ENCODE results near the gene KLHDC9. TPM values are rescaled to one million over a fixed set of nuclear protein-coding genes. Genes with fewer than 3 reads are reported as not detected.

The KLHDC9 gene
- polyA plus RNA-seq, 12 donors: 0.32 to 1.7 (median 0.73) TPM; not detected in 3

DNA sequence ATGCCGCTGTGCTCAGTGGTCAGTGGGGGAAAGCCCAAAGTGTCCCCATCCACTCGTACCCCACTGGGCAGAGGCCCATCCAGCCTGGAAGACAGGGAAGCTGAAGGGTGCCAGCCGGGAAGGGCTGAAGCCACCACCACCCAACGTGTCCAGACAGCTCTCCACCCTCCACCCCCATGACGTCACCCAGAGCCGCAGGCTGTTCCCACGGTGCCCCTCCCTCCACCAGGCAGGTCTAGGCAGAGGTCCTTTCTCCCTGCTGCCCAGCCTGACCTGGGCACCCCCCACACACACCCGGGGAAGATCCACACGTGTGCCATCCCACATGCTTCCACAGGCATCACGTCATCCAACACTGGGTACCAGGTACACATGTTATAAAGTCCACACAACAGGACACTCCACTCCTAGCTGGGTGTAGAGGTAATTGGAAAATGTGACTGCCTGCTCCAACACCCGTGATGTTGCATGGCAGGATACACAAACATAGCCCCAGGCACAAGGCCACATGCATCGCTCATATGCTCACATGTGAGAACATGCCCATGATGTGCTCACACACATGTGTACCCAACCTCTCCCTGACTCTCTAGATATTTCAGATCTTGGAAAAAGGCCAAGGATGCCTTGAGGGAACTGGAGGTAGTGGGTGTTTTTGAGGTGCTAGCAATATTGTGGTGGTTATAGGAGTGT lies 23.3 kb upstream of the KLHDC9 start:
- DNase-seq: no peak

DNA sequence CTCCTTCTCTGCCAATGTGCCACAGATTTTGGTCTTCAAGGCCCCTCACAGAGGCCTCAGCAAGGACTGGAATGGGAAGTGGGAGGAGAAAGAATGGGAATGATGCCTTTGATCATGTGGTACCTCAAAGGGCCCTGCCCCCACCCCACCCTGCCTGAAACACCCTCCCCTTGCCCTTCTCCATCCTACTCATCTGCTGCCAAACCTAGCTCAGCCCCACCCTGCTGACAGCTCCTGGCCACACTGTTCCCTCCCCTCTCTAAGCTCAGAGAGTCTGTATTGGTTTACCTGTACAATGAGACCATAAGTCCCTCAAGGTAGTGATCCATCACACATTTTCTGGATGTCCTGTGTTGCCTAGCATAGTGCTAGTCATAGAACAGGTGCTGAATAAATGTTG lies 21.8 kb upstream of the KLHDC9 start:
- no peak for DNase-seq

DNA sequence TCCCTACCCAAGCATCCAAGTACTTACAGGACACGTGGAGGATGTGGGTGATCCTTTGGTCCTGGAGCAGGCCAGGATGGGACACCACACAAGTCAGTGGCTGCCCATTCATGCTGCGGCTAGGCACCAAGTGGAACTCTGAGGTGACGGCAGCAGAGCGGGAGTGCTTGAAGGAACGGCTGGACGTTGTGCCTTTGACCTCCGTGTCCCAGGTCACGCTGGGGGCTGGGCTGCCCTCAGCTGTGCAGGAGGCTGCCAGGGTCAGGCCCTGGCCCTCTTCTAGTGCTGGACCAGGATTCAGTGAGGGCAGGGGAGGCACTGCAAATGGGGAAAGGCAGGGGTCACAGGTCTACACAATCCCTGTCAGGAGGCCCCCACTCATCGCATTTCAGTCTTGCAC lies 20.7 kb upstream of the KLHDC9 start:
- DNase-seq: no peak

- DNase-seq: no peak
These were observed 18.6 kb upstream of the KLHDC9 start for GRCh38 chr1:161079436-161080110.

DNA sequence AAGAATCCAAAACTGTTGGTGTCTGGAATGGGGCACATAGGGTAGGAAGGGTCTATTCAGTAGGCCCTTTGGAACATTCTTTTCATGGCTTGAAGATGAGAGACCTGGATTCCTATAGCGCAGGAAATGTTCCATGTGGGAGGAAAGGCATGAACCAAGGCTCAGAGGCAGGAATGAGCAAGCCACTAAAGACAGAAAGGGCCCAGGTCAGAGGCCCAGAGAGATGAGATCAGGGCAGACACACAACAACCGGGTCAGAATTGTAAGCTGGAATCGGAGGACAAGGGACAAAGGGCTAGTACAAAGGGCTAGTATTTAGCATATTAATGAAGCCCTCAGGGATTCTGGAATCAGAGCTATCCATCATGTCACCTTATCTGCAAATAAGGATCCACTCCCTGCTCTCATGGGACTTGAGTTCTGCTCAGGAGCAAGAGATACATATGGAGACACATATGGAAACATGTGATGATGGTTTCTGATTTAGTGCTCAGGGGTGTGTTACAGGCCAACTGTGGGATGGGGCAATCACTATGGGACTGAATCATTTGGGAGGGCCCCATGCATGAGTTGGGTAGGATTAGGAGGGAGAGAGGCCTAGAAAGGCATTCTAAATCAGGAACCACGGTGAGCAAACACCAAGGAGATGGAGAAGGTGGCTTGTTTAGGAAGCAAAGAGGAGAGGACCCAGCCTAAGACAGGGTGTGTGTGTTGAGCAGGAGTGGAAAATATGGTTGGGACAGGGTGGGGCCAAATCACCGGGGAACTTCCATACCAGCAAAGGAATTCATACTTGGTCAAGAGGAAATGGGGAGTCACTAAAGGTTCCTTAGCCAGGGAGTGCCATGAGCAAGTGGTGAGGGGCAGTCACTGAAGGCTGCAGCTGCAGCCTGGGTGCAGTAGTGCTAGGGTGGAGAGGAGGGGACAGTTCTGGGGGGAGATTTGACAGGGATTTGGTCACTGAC lies 17.4 kb upstream of the KLHDC9 start:
- no peak for DNase-seq

- DNase-seq: no peak
These were observed 16.6 kb upstream of the KLHDC9 start for GRCh38 chr1:161081519-161081918.

- DNase-seq: no peak
These were observed 15.7 kb upstream of the KLHDC9 start for GRCh38 chr1:161082483-161082882.

DNA sequence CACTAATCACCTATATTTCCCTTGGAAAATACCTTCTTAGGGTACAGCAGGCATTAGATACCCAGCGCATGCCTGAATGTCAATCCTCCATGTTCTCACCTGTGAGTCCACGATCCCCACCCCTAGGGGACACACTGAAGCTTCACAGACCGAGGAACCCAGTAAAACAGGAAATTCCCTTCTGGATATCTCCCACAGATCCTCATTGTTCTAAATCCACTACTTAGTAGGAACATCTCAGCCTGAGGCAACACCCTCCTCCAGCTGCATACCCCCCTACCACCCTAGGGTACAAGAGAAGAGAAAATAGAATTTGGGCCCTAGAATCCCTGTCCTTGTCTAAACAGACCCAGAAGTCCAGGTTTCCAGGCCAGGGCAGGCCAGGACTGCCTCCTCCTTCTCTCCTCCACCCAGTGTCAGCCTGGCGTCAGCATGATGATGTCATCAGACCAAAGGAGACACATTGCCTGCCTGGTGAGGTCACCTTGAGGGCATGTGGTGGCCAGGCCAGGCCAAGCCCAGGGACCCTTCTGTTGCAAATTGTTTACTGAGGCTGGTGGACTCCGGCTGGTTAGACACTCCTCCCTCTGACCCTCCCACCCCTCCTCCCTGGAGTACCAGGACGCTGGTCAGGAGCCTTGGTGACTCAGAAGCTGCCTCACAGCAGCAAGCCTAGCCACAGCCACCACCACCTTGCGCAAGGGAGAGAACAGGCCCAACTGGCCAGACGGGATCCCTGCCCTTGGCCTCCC lies 15.0 kb upstream of the KLHDC9 start:
- DNase-seq: no peak

DNA sequence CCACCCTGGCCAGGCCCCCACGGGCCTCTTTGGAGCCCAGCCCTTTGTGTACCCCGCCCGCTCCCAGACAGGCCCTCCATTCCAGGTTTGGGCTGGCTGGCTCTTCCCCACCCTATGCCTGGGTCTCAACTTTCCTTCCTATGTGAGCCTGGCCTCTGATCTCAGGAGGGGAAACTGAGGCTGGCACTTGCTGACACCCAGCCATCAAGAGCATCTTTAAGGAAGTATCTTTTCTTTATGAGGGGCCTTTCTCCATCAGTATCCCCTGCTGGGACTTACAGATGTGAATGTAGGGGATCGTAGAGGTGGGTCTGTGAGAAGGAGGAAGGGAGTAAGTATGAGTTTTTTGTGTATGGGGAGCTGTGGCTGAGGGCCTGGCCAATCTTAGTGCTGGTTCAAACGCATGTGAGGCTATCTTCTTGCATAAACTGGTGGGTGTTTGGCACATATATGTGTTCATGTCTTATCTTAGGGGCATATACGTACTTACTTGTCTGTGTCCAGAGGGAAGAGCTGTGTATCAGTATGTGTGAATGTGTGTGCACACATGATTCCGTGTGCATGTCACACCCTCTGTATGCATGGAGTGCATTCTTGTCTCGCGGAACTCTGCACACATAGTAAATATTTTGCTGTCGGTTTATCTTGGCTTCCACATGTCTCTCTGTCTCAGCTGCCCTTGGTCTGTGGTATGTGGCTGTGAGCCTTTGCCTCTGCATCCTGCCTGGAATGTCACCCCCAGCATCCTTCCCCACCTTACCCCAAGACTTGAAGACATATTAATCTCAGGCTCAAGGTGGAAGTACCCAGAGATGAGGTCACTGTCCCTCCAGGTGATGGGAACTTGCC lies 14.2 kb upstream of the KLHDC9 start:
- no peak for DNase-seq

- no peak for DNase-seq
These were observed 13.6 kb upstream of the KLHDC9 start for GRCh38 chr1:161084597-161084988.

GRCh38 chr1:161085165-161085564 lies 13.0 kb upstream of the KLHDC9 start:
- no peak for DNase-seq

- DNase-seq: no peak
These were observed 11.7 kb upstream of the KLHDC9 start for GRCh38 chr1:161086457-161086856.

DNA sequence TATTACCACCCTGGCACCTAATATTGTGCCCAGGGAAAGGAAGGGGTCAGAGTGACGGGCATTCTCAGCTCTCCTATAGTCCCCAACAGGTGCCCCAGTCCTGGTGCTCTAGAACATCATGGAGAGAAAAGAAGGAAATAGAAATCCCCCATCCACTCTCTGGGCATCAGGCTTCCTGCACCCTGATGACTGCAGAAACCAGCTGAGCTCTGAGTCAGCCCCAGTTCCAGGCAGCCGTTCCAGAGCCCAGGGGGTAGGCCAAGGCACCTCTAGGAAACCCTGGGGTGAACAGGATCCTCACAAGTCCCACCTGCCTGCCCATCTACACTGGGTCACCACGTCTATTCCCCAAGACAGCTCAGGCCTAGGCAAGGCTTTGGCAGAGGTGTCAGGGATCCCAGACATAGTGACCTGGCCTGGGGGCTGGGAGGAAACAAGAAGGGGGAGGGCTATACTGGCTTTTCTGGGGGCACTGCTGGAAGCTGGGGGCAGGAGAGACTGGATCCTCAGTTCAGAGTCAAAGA lies 9.5 kb upstream of the KLHDC9 start:
- no peak for DNase-seq

DNA sequence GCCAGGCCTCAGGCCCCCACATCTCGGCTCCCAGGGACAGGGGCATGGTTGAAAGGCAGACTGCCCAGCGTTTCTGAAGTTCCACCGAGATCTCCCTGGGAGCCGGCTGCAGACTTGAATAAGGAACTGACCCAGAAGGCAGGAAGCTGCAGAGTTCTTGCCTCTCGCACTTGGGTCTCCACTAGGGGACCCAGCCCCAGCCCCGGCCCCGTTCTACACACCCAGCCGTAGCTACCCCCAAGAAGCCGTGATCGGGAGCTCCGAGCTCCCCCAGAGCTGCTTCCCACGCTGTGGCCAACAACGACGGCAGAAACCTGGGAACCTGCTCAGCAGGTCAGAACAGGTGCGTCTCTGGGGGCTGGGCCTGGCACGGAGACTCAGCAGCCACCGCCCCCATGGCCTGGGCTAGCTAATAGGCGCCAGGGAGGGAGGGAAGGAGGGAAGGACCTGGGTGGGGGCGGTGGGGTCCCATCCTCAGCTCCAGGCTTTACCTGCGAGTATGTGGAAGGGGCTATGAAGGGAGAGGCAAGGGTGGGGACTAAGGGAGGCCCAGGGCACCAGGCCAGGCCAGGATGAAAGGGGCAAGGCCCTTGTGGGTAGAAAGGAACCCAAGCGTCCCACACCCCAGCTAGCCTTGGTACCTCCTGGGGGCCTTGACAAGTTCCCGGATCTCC lies 8.8 kb upstream of the KLHDC9 start, which contains the start of gene NECTIN4:
NECTIN4 (minus strand) TSS at position 308 of the 674 bp plus-strand sequence; CDS start at position 46, 262 bp downstream.
- no peak for DNase-seq

DNA sequence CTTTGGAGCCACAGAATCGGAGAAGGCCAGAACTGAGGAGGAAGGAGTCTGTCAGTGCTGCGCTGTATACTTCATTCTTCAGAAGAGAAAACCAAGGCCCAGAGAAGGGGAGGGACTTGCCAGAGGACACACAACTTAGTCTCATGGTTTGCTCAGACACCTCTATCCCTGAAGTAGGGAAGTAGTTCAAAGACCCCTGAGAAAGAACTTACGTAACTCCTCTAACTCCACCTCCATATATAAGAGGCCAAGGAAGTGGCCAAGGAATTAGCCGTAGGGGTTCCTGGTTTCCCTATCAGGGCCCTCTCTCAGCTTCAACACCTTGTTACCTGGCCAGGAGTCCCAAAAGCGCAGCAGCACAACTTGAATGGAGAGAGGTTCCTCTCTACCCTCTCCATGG lies 8.2 kb upstream of the KLHDC9 start:
- DNase-seq: no peak

- no peak for DNase-seq
These were observed 7.5 kb upstream of the KLHDC9 start for GRCh38 chr1:161090617-161091016.

DNA sequence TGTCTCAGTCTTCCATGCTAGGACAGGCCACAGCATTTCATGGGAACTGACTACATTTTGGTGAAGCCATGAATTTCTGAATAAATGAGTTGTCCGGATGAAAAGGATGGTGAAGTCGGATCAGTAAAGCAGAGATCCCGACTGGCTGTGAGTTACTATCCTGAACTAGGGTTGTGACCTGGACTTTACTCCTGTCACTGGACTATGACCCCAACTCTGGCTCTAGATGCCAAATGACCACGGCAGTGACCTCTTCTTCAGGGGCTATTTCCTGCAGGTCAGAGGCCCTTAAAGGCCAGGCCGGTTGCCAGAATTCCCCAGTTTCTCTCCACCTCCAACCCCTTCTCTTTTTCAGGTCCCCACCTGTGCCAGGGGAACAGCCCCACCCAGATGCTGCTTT lies 7.1 kb upstream of the KLHDC9 start:
- DNase-seq: no peak

- DNase-seq: no peak
These were observed 6.2 kb upstream of the KLHDC9 start for GRCh38 chr1:161091796-161092507.

DNA sequence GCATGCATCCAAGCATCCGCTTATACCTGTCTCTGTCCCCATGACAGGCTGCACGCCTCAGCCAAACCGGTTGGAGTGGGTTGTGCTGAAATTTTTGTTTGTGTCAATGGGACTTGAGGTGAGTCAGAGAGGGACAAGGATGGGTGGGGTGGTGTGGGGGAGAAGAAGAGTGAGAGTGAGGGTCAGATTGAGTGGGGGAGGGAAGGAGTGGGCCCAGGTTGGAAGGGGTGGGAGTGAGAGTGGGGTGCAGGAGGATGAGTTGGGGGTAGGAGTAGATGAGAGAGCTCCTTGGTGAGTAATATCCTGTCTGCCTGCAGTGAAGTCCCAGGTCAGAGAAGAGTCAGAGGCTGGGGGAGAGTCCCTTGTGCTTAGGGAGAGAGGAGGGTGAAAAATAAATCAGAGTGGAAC lies 5.5 kb upstream of the KLHDC9 start:
- no peak for DNase-seq
